VCaP (cell line): ENCODE data around the gene CCDC157.
A peak's percentile ranks its signal among the peaks of the same experiment; 100 is the strongest.

Experiments used
- H3K27ac ChIP-seq: fragments of 450-650 bp; 2 replicates; pipeline ENCODE4 v1.5.1; 2017
- TF ChIP-seq, protein P1 (sequence below): fragments of 450-650 bp; conservative IDR thresholded peaks from 2 replicates; pipeline ENCODE4 v1.5.1; 2017; ENCODE audit warnings: mild to moderate bottlenecking, moderate library complexity

Gene CCDC157

GRCh38 chr22:30348404-30348803 lies 8.4 kb upstream of the CCDC157 start:
- H3K27ac ChIP-seq, result no peak overlapping the region
- TF ChIP-seq, protein P1, sequence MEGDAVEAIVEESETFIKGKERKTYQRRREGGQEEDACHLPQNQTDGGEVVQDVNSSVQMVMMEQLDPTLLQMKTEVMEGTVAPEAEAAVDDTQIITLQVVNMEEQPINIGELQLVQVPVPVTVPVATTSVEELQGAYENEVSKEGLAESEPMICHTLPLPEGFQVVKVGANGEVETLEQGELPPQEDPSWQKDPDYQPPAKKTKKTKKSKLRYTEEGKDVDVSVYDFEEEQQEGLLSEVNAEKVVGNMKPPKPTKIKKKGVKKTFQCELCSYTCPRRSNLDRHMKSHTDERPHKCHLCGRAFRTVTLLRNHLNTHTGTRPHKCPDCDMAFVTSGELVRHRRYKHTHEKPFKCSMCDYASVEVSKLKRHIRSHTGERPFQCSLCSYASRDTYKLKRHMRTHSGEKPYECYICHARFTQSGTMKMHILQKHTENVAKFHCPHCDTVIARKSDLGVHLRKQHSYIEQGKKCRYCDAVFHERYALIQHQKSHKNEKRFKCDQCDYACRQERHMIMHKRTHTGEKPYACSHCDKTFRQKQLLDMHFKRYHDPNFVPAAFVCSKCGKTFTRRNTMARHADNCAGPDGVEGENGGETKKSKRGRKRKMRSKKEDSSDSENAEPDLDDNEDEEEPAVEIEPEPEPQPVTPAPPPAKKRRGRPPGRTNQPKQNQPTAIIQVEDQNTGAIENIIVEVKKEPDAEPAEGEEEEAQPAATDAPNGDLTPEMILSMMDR, result no peak

DNA sequence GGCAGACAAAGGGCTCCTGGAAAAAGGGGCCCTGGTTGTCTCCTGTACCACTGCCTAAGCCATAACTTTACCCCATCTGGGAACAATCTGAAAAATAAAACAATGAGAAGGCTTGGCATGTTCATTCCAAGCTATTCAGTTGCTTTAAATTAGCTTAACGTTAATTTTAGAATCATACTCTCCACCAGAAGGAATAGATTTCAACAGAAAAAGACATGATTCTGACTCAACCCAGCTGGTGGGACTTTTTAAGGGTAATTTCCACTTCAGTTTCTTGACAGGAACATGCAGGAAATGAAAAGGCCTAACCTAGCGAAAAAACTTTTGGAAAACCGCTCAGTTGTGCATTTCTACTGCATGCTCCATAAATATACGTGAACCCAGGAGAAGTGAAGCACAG lies 8.0 kb upstream of the CCDC157 start:
- H3K27ac ChIP-seq, result no peak overlapping the region
- TF ChIP-seq, protein P1, result no peak

- TF ChIP-seq, protein P1, result no peak
- H3K27ac ChIP-seq, result no peak overlapping the region
Observed at GRCh38 chr22:30351226-30351625, 5.6 kb upstream of the CCDC157 start.

- TF ChIP-seq, protein P1, result no peak
- H3K27ac ChIP-seq, result no peak overlapping the region
Observed at GRCh38 chr22:30354644-30355043, 2.2 kb upstream of the CCDC157 start.

GRCh38 chr22:30357236-30357570 lies 396 bp downstream of the CCDC157 start:
- TF ChIP-seq, protein P1, result no peak
- H3K27ac ChIP-seq, result peak overlapping the region; percentile 92; the same call in 1 of the 2 replicates

DNA sequence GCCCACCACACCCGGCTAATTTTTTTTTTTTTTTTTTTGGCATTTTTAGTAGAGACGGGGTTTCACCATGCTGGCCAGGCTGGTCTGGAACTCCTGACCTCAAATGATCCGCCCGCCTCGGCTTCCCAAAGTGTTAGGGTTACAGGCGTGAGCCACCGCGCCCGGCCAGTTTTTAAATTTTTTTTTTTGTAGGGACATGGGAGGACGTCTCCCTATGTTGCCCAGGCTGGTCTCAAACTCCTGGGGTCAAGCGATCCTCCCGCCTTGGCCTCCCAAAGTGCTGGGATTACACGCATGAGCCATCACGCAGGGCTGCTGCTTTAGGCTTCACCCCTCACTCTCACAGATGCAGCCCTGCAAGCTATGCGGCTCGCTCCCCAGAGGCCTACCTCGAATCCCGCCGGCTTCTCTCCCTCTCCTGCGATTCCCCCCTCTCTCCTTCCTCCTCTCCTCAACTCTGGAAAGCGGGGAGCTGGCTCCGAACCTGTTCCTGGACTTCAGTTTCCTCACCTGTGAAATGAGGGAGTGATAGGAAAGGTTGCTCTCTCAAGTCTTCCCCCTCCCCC lies 926 bp downstream of the CCDC157 start:
- H3K27ac ChIP-seq, result peak overlapping the region; percentile 92; the same call in 1 of the 2 replicates
- TF ChIP-seq, protein P1, result no peak

DNA sequence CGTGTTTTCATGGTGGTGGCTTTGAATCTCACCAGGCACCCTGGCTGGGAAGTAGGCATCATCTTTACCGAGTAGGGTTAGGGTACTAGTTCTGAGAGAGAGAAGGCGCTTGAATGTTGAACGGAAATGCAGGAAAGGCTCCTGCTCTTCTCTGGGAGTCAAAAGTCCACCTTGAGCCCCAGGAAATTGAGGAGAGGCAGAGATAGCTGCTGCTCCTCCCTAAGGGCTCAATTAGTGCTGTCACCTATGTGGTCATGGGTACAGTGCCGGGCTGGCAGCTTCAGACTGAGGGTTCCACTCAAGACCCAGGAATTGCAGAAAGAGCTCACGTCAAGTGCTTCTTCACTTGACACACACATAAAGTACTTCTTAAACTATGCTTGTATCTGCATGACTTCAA lies 1.7 kb downstream of the CCDC157 start:
- TF ChIP-seq, protein P1, result no peak
- no peak overlapping the region for H3K27ac ChIP-seq
